Measurements from ENCODE around the gene TDRKH. TPM values are rescaled to one million over a fixed set of nuclear protein-coding genes. Genes with fewer than 3 reads are reported as not detected.

Gene TDRKH
- total RNA-seq, 1 experiment from 2014 or later, result 11.1 TPM

- Histone ChIP-seq H3K79me2 (ENCODE audit: insufficient read depth, low read length) (no peaks in the 10 kb centered on the region), H3K27me3 (ENCODE audit: insufficient read depth, low read length) (no peaks in the 10 kb centered on the region), H2AFZ (ENCODE audit: low read depth, low read length, poor library complexity, severe bottlenecking) (no peak overlapping the region), H3K9me3 (ENCODE audit: control insufficient read depth in 1 of 2, insufficient read depth in 1 of 2, low read depth in 1 of 2, low read length in 2 of 2) (no peaks in the 10 kb centered on the region), H3K9me2 (ENCODE audit: insufficient read depth) (no peaks in the 10 kb centered on the region), H3K4me3 (replicated peaks in 1 of 2; ENCODE audit: low read depth in 1 of 2, low read length in 2 of 2) (no peak overlapping the region), H3K4me2 (ENCODE audit: low read length) (no peak overlapping the region), H3K36me3 (ENCODE audit: control insufficient read depth in 1 of 2, insufficient read depth in 2 of 2, low read length in 2 of 2) (peaks cover 0 to 3% of the 10 kb centered on the region in 2 experiments; a peak in 1 of 4 replicates), H4K20me1 (ENCODE audit: insufficient read depth) (no peaks in the 10 kb centered on the region), H3K4me1 (ENCODE audit: control insufficient read depth in 1 of 2, insufficient read depth in 2 of 2, low read length in 2 of 2) (peaks cover 0 to 5% of the 10 kb centered on the region in 2 experiments; a peak in 1 of 4 replicates), H3K27ac (ENCODE audit: low read depth, low read length) (no peak overlapping the region), H3K9ac (ENCODE audit: low read length) (no peak overlapping the region)
- ChIA-PET POLR2A (no interaction called here), RAD21 (ENCODE audit: low non-redundant PET in 1 of 2, low total read pairs in 2 of 2, uncharacterized antibody in 2 of 2, unreplicated experiment in 2 of 2) (no interaction called here), CTCF (no interaction called here)
- TF ChIP-seq CBX3 (IDR thresholded peaks at IDR 0.05; ENCODE audit: low read depth), result no peak
- TF ChIP-seq EGR1 (IDR thresholded peaks at IDR 0.05; ENCODE audit: low read depth), result no peak
- TF ChIP-seq CTCF (IDR thresholded peaks at IDR 0.05 in 2 of 3, conservative IDR thresholded peaks at IDR 0.05 in 1 of 3; ENCODE audit: borderline replicate concordance in 1 of 3, insufficient read depth in 1 of 3, low read depth in 2 of 3, low read length in 2 of 3), result no peak
- no peak for TF ChIP-seq ZFX (IDR thresholded peaks at IDR 0.05)
- no peak for TF ChIP-seq CEBPB (IDR thresholded peaks at IDR 0.05; ENCODE audit: low read depth)
- no peak for TF ChIP-seq ELF1 (IDR thresholded peaks at IDR 0.05; ENCODE audit: borderline replicate concordance, low read depth)
- TF ChIP-seq EZH2phosphoT487 (IDR thresholded peaks at IDR 0.05; ENCODE audit: borderline replicate concordance), result no peak
- no peak for TF ChIP-seq SP1 (IDR thresholded peaks at IDR 0.05; ENCODE audit: low read depth)
- TF ChIP-seq EZH2 (IDR thresholded peaks at IDR 0.05), result no peak
- no peak for TF ChIP-seq SIN3A (IDR thresholded peaks at IDR 0.05; ENCODE audit: low read depth)
- TF ChIP-seq, protein P1, sequence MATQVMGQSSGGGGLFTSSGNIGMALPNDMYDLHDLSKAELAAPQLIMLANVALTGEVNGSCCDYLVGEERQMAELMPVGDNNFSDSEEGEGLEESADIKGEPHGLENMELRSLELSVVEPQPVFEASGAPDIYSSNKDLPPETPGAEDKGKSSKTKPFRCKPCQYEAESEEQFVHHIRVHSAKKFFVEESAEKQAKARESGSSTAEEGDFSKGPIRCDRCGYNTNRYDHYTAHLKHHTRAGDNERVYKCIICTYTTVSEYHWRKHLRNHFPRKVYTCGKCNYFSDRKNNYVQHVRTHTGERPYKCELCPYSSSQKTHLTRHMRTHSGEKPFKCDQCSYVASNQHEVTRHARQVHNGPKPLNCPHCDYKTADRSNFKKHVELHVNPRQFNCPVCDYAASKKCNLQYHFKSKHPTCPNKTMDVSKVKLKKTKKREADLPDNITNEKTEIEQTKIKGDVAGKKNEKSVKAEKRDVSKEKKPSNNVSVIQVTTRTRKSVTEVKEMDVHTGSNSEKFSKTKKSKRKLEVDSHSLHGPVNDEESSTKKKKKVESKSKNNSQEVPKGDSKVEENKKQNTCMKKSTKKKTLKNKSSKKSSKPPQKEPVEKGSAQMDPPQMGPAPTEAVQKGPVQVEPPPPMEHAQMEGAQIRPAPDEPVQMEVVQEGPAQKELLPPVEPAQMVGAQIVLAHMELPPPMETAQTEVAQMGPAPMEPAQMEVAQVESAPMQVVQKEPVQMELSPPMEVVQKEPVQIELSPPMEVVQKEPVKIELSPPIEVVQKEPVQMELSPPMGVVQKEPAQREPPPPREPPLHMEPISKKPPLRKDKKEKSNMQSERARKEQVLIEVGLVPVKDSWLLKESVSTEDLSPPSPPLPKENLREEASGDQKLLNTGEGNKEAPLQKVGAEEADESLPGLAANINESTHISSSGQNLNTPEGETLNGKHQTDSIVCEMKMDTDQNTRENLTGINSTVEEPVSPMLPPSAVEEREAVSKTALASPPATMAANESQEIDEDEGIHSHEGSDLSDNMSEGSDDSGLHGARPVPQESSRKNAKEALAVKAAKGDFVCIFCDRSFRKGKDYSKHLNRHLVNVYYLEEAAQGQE (IDR thresholded peaks at IDR 0.05; ENCODE audit: low read depth), result no peak
- no peak for TF ChIP-seq JUND (IDR thresholded peaks at IDR 0.05)
- no peak for TF ChIP-seq ZNF274 (IDR thresholded peaks at IDR 0.05; ENCODE audit: low read depth, low read length)
- TF ChIP-seq ZBTB33 (IDR thresholded peaks at IDR 0.05; ENCODE audit: extremely low read depth, insufficient replicate concordance, low read length), result no peak
- TF ChIP-seq ATF3 (IDR thresholded peaks at IDR 0.05), result no peak
- no peak for TF ChIP-seq YY1 (IDR thresholded peaks at IDR 0.05; ENCODE audit: extremely low read depth, insufficient replicate concordance, low read depth, low read length)
- no peak for TF ChIP-seq FOSL1 (IDR thresholded peaks at IDR 0.05; ENCODE audit: low read depth)
- TF ChIP-seq RAD21 (IDR thresholded peaks at IDR 0.05; ENCODE audit: low read depth), result no peak
- intact Hi-C loops (cut with micrococcal nuclease), result no loop called here
- no TSS peak for BruUV-seq (replicated peaks)
- no peak for ATAC-seq
- no peak for DNase-seq (ENCODE audit: low read depth, low spot score)
These were observed 15.9 kb downstream of the TDRKH start for GRCh38 chr1:151774256-151774922.

All from HCT116 (cell line).